GM12878 (cell line): ENCODE measurements around the gene IER5L. TPM values are rescaled to one million over a fixed set of nuclear protein-coding genes. Genes with fewer than 3 reads are reported as not detected.
A peak's percentile ranks its signal among the peaks of the same experiment; 100 is the strongest.

Source experiments
- ATAC-seq: fragments of 200-7000 bp; cut with Tn5 transposase; 3 replicates; pipeline ENCODE4 v1.9.1; 2020; ENCODE audit warnings: mild to moderate bottlenecking, moderate library complexity
- BruUV-seq: library from RNA; stranded (reverse); fragments of 400-500 nt; replicated peaks from 2 replicates; lab custom pipeline; 2021; lab: Mats Ljungman, UMichigan
- CTCF ChIA-PET: fragments of 300-600 bp; sonication (Branson Sonifier 250); formaldehyde crosslinking; extraction: SDS; loops from one replicate; lab custom pipeline; 2021; ENCODE audit warnings: inconsistent platforms; lab: Yijun Ruan, JAX
- POLR2A ChIA-PET: fragments of 350-600 bp; formaldehyde crosslinking; extraction: SDS; loops from one replicate; lab custom pipeline; 2021; ENCODE audit warnings: inconsistent platforms; lab: Charles Lee
- RAD21 ChIA-PET: fragments of 300-600 bp; sonication (Branson Sonifier 250); formaldehyde crosslinking; loops from one replicate; lab custom pipeline; 2023; ENCODE audit warnings: antibody characterized with exemption; ENCODE audit not compliant: unreplicated experiment; lab: Charles Lee
- SMC1A ChIA-PET: fragments of 300-600 bp; sonication (Branson Sonifier 250); formaldehyde crosslinking; loops from one replicate; lab custom pipeline; 2023; ENCODE audit not compliant: unreplicated experiment, uncharacterized antibody; lab: Charles Lee
- DNase-seq: peaks from one replicate; pipeline ENCODE4 v3.0.0-alpha.2; 2011; ENCODE audit warnings: low read depth, low spot score
- FAIRE-seq: peaks from 3 replicates; lab custom pipeline; 2011; peaks lifted over from hg19 to GRCh38; lab: Jason Lieb, UNC
- H2AFZ ChIP-seq: 2 replicates; pipeline ENCODE4 v1.6.0; 2011; ENCODE audit warnings: low read depth, low read length, control low read depth; ENCODE audit not compliant: control insufficient read depth
- H3K27ac ChIP-seq: 2 replicates; pipeline ENCODE4 v1.5.1; 2011; ENCODE audit warnings: control low read depth; ENCODE audit not compliant: control insufficient read depth, insufficient read depth
- H3K27me3 ChIP-seq, 2 experiments: replicated peaks in 1 of 2; 2 replicates each; pipeline versions ENCODE4 v1.6.0 to v1.6.1; 2011; ENCODE audit warnings: low read length in 1 of 2; ENCODE audit not compliant: control insufficient read depth in 2 of 2, insufficient read depth in 2 of 2
- H3K36me3 ChIP-seq, 2 experiments: 2 replicates each; pipeline ENCODE4 v1.5.1; 2011; ENCODE audit warnings: low read length in 1 of 2; ENCODE audit not compliant: control insufficient read depth in 2 of 2, insufficient read depth in 2 of 2
- H3K4me1 ChIP-seq: 2 replicates; pipeline ENCODE4 v1.6.1; 2011; ENCODE audit warnings: mild to moderate bottlenecking, low read length, moderate library complexity, mixed read lengths; ENCODE audit not compliant: control insufficient read depth, insufficient read depth
- H3K4me2 ChIP-seq: 2 replicates; pipeline ENCODE4 v1.6.0; 2011; ENCODE audit warnings: control low read depth; ENCODE audit not compliant: control insufficient read depth, insufficient read depth
- H3K4me3 ChIP-seq: fragments of 200-600 bp; sonication (generic); 2 replicates; pipeline ENCODE4 v1.5.1; 2016
- H3K79me2 ChIP-seq: 2 replicates; pipeline ENCODE4 v1.6.0; 2011; ENCODE audit warnings: low read length; ENCODE audit not compliant: control insufficient read depth, insufficient read depth
- H3K9ac ChIP-seq: 2 replicates; pipeline ENCODE4 v1.8.0; 2011; ENCODE audit warnings: low read length, control low read depth, mixed read lengths; ENCODE audit not compliant: control insufficient read depth, insufficient read depth
- H3K9me3 ChIP-seq: replicated peaks from 3 replicates; pipeline ENCODE4 v1.5.1; 2011; ENCODE audit warnings: mild to moderate bottlenecking, low read length; ENCODE audit not compliant: control insufficient read depth, insufficient read depth
- H4K20me1 ChIP-seq: 2 replicates; pipeline ENCODE4 v1.6.0; 2011; ENCODE audit not compliant: control insufficient read depth, insufficient read depth
- SRF ChIP-seq, 2 experiments: IDR thresholded peaks; 2 replicates each; pipeline ENCODE4 v1.6.1; 2011; ENCODE audit warnings: low read depth in 2 of 2, low read length in 2 of 2, mild to moderate bottlenecking in 1 of 2, moderate library complexity in 1 of 2
- ZNF24 ChIP-seq: fragments of 450-650 bp; IDR thresholded peaks from 2 replicates; pipeline ENCODE4 v1.6.1; 2017; ENCODE audit warnings: antibody characterized with exemption, mild to moderate bottlenecking
- in situ Hi-C: fragments of 300-500 bp; cut with MboI; formaldehyde crosslinking; loops from 9 replicates; pipeline ENCODE4 v1.14.3; 2018; ENCODE audit warnings: mixed read lengths
- intact Hi-C: fragments of 100-400 bp; cut with micrococcal nuclease; formaldehyde crosslinking; loops from one replicate; pipeline ENCODE4 v1.14.2; 2022; ENCODE audit not compliant: unreplicated experiment
- polyA plus RNA-seq, 11 experiments: library from polyadenylated mRNA; depleted of rRNA in 4 of 11; unstranded in 6 of 11; stranded (reverse) in 5 of 11; fragments of >200 nt; fragmentation: Nextera tagmentation in 4 of 11; fragmentation: Illumina TruSeq in 1 of 11; extraction: Ambion mirVana in 4 of 11; extraction: Trizol in 1 of 11; gene quantifications; 1 replicate in 1 of 11; 2 replicates in 10 of 11; pipeline versions ENCODE4 v1.2.1 to v1.2.3, GENCODE V29; 2011 to 2016; ENCODE audit warnings: inconsistent platforms in 2 of 11, missing spikeins in 2 of 11, low read depth in 1 of 11
- total RNA-seq, 4 experiments: library from RNA; depleted of rRNA in 3 of 4; stranded (reverse); fragments of >200 nt in 3 of 4; fragmentation: Illumina TruSeq in 1 of 4; extraction: Trizol in 1 of 4; gene quantifications; 2 replicates each; pipeline versions ENCODE4 v1.2.1 to v1.2.3, GENCODE V29; 2013 to 2021
- TF ChIP-seq, protein P1 (sequence below): IDR thresholded peaks from 2 replicates; pipeline ENCODE4 v1.6.1; 2012; ENCODE audit warnings: mild to moderate bottlenecking, low read depth, low read length
- TF ChIP-seq, protein P2 (sequence below): fragments of 450-650 bp; IDR thresholded peaks from 2 replicates; pipeline ENCODE4 v1.6.1; 2017; ENCODE audit warnings: borderline replicate concordance
- TF ChIP-seq, protein P3 (sequence below): IDR thresholded peaks from 2 replicates; pipeline ENCODE4 v1.6.1; 2012; ENCODE audit warnings: low read length, inconsistent platforms

IER5L gene
- total and polyA plus RNA-seq, 10 of the 15 experiments (the other 5 are each of a cell fraction or from before 2014, with no cell fraction given): 0.04 to 1.4 (median 0.17) TPM

DNA sequence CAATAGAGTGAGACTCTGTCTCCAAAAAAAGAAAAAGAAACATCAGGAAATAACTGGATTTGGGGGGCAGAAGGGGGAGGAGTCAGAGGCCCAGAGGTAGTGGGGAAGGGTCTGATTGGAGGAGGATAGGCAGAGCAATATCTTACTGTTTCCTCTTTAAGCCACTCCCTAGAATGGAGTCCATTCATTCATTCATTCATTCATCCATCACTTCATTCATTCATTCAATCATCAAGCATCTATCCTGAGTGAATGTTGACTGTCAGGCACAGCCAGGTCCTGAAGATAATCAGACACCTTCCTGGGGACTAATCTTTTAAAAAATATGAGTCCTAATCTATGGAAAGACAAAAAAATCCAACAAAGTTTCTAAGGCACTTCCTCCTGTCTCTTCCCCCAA is 12.9 kb downstream of the IER5L start:
- ChIA-PET POLR2A (no interaction called here), CTCF (interaction anchor here (0.7 to 13.1 kb wide), 4 partner anchors 9 to 166 kb away, joined by 3 to 273 read pairs (median 16); no protein-coding TSS in a partner anchor), RAD21 (interaction anchor here (1.4 to 2.0 kb wide), 2 partner anchors 22 to 25 kb away, joined by 6 to 11 read pairs; no protein-coding TSS in a partner anchor), SMC1A (no interaction called here)
- Histone ChIP-seq H4K20me1 (no peaks in the 10 kb centered on the region), H3K27me3 (no peaks in the 10 kb centered on the region), H3K36me3 (no peaks in the 10 kb centered on the region), H3K9me3 (no peaks in the 10 kb centered on the region), H3K4me1 (peaks cover 2% of the 10 kb centered on the region; the same call in 1 of the 2 replicates), H3K27ac (no peak overlapping the region), H3K9ac (no peak overlapping the region), H3K79me2 (no peaks in the 10 kb centered on the region), H2AFZ (no peak overlapping the region), H3K4me3 (no peak overlapping the region), H3K4me2 (no peak overlapping the region)
- intact Hi-C loops: no loop called here
- TF ChIP-seq, protein P1, sequence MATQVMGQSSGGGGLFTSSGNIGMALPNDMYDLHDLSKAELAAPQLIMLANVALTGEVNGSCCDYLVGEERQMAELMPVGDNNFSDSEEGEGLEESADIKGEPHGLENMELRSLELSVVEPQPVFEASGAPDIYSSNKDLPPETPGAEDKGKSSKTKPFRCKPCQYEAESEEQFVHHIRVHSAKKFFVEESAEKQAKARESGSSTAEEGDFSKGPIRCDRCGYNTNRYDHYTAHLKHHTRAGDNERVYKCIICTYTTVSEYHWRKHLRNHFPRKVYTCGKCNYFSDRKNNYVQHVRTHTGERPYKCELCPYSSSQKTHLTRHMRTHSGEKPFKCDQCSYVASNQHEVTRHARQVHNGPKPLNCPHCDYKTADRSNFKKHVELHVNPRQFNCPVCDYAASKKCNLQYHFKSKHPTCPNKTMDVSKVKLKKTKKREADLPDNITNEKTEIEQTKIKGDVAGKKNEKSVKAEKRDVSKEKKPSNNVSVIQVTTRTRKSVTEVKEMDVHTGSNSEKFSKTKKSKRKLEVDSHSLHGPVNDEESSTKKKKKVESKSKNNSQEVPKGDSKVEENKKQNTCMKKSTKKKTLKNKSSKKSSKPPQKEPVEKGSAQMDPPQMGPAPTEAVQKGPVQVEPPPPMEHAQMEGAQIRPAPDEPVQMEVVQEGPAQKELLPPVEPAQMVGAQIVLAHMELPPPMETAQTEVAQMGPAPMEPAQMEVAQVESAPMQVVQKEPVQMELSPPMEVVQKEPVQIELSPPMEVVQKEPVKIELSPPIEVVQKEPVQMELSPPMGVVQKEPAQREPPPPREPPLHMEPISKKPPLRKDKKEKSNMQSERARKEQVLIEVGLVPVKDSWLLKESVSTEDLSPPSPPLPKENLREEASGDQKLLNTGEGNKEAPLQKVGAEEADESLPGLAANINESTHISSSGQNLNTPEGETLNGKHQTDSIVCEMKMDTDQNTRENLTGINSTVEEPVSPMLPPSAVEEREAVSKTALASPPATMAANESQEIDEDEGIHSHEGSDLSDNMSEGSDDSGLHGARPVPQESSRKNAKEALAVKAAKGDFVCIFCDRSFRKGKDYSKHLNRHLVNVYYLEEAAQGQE: no peak
- TF ChIP-seq SRF (IDR thresholded peaks at IDR 0.05; ENCODE audit: low read depth in 2 of 2, low read length in 2 of 2) (no peak), ZNF24 (peak; percentile 85)
- TF ChIP-seq, protein P2, sequence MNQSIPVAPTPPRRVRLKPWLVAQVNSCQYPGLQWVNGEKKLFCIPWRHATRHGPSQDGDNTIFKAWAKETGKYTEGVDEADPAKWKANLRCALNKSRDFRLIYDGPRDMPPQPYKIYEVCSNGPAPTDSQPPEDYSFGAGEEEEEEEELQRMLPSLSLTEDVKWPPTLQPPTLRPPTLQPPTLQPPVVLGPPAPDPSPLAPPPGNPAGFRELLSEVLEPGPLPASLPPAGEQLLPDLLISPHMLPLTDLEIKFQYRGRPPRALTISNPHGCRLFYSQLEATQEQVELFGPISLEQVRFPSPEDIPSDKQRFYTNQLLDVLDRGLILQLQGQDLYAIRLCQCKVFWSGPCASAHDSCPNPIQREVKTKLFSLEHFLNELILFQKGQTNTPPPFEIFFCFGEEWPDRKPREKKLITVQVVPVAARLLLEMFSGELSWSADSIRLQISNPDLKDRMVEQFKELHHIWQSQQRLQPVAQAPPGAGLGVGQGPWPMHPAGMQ: no peak
- TF ChIP-seq, protein P3, sequence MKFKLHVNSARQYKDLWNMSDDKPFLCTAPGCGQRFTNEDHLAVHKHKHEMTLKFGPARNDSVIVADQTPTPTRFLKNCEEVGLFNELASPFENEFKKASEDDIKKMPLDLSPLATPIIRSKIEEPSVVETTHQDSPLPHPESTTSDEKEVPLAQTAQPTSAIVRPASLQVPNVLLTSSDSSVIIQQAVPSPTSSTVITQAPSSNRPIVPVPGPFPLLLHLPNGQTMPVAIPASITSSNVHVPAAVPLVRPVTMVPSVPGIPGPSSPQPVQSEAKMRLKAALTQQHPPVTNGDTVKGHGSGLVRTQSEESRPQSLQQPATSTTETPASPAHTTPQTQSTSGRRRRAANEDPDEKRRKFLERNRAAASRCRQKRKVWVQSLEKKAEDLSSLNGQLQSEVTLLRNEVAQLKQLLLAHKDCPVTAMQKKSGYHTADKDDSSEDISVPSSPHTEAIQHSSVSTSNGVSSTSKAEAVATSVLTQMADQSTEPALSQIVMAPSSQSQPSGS: no peak
- FAIRE-seq: no peak
- in situ Hi-C loops: no loop called here
- no peak for DNase-seq
- no TSS peak for BruUV-seq
- no peak for ATAC-seq
